Activated CD4-positive, alpha-beta T cell treated with anti-CD3 and anti-CD28 coated beads, Interleukin-2, amount 10 ng/mL, durations not matched to agents 7 days and 5 days (primary cell): ENCODE data around the gene YPEL5. TPM values are rescaled to one million over a fixed set of nuclear protein-coding genes. Genes with fewer than 3 reads are reported as not detected.
A peak's percentile ranks its signal among the peaks of the same experiment; 100 is the strongest.

ENCODE experiments used
- CTCF ChIA-PET: fragments of 350-600 bp; sonication (Branson Sonifier 250); formaldehyde crosslinking; loops from one replicate; lab custom pipeline; 2021; ENCODE audit warnings: antibody characterized with exemption; lab: Charles Lee
- POLR2A ChIA-PET: fragments of 350-600 bp; sonication (Branson Sonifier 250); formaldehyde crosslinking; loops from one replicate; lab custom pipeline; 2021; ENCODE audit warnings: antibody characterized with exemption; lab: Charles Lee
- DNase-seq: peaks from one replicate; pipeline ENCODE4 v3.0.0-alpha.2; 2020
- H3K27ac Mint-ChIP-seq: one replicate; pipeline ENCODE4 v1.8.0; 2021; ENCODE audit warnings: mild to moderate bottlenecking, moderate library complexity, mixed read lengths
- H3K27me3 Mint-ChIP-seq: one replicate; pipeline ENCODE4 v1.8.0; 2021; ENCODE audit warnings: mixed read lengths
- H3K36me3 Mint-ChIP-seq: one replicate; pipeline ENCODE4 v1.8.0; 2021; ENCODE audit warnings: low read depth, mixed read lengths
- H3K4me1 Mint-ChIP-seq: one replicate; pipeline ENCODE4 v1.8.0; 2021; ENCODE audit warnings: mixed read lengths
- H3K4me3 Mint-ChIP-seq: one replicate; pipeline ENCODE4 v1.8.0; 2021; ENCODE audit warnings: mild to moderate bottlenecking, moderate library complexity, mixed read lengths
- H3K9me3 Mint-ChIP-seq: one replicate; pipeline ENCODE4 v1.8.0; 2021; ENCODE audit warnings: mixed read lengths
- total RNA-seq, 2 experiments: library from RNA; stranded (reverse); gene quantifications; one replicate each; pipeline ENCODE4 v1.2.3, GENCODE V29; 2021

Gene YPEL5
- total RNA-seq, 2 experiments from 2014 or later: 32.3 to 39.2 TPM

GRCh38 chr2:30197570-30198192 is 50.9 kb downstream of the YPEL5 start:
- ChIA-PET POLR2A (no interaction called here), CTCF (no interaction called here)
- DNase-seq: no peak
- no peaks in the 10 kb centered on the region for H3K4me1 Mint-ChIP-seq
- H3K27me3 Mint-ChIP-seq: peaks cover 2% of the 10 kb centered on the region
- no peaks in the 10 kb centered on the region for H3K9me3 Mint-ChIP-seq
- no peak overlapping the region for H3K27ac Mint-ChIP-seq
- no peaks in the 10 kb centered on the region for H3K36me3 Mint-ChIP-seq
- no peak overlapping the region for H3K4me3 Mint-ChIP-seq

GRCh38 chr2:30201990-30202389 is 55.2 kb downstream of the YPEL5 start:
- Mint-ChIP-seq H3K36me3 (no peaks in the 10 kb centered on the region), H3K4me3 (no peak overlapping the region), H3K27me3 (peaks cover 3% of the 10 kb centered on the region), H3K4me1 (no peaks in the 10 kb centered on the region), H3K27ac (no peak overlapping the region), H3K9me3 (no peaks in the 10 kb centered on the region)
- POLR2A ChIA-PET: no interaction called here
- no peak for DNase-seq
- CTCF ChIA-PET: interaction anchor here (1.0 to 2.2 kb wide), 3 partner anchors 14 to 509 kb away, joined by 4 to 14 read pairs (median 4); no protein-coding TSS in a partner anchor

GRCh38 chr2:30203156-30203555 is 56.3 kb downstream of the YPEL5 start:
- ChIA-PET CTCF (interaction anchor here (1.0 to 2.2 kb wide), 2 partner anchors 508 to 510 kb away, joined by 3 to 10 read pairs; no protein-coding TSS in a partner anchor), POLR2A (no interaction called here)
- Mint-ChIP-seq H3K4me3 (no peak overlapping the region), H3K9me3 (no peaks in the 10 kb centered on the region), H3K27me3 (peaks cover 3% of the 10 kb centered on the region), H3K4me1 (no peaks in the 10 kb centered on the region), H3K27ac (no peak overlapping the region), H3K36me3 (no peaks in the 10 kb centered on the region)
- no peak for DNase-seq

GRCh38 chr2:30204281-30204680 is 57.5 kb downstream of the YPEL5 start:
- ChIA-PET CTCF (interaction anchor here (1.0 to 2.2 kb wide), 3 partner anchors 506 to 509 kb away, joined by 3 to 10 read pairs (median 5); no protein-coding TSS in a partner anchor), POLR2A (no interaction called here)
- H3K4me1 Mint-ChIP-seq: peaks cover 10% of the 10 kb centered on the region
- no peaks in the 10 kb centered on the region for H3K9me3 Mint-ChIP-seq
- H3K27me3 Mint-ChIP-seq: peaks cover 3% of the 10 kb centered on the region
- H3K4me3 Mint-ChIP-seq: no peak overlapping the region
- H3K36me3 Mint-ChIP-seq: no peaks in the 10 kb centered on the region
- no peak overlapping the region for H3K27ac Mint-ChIP-seq
- DNase-seq: no peak

GRCh38 chr2:30205456-30205855 is 58.6 kb downstream of the YPEL5 start:
- no peak overlapping the region for H3K27ac Mint-ChIP-seq
- CTCF ChIA-PET: interaction anchor here (0.7 to 2.2 kb wide), 3 partner anchors 40 to 506 kb away, joined by 3 to 10 read pairs (median 5); no protein-coding TSS in a partner anchor
- no peak for DNase-seq
- POLR2A ChIA-PET: no interaction called here
- no peaks in the 10 kb centered on the region for H3K36me3 Mint-ChIP-seq
- H3K9me3 Mint-ChIP-seq: no peaks in the 10 kb centered on the region
- peaks cover 19% of the 10 kb centered on the region for H3K4me1 Mint-ChIP-seq
- no peak overlapping the region for H3K4me3 Mint-ChIP-seq
- peaks cover 3% of the 10 kb centered on the region for H3K27me3 Mint-ChIP-seq

- H3K4me3 Mint-ChIP-seq: no peak overlapping the region
- H3K27ac Mint-ChIP-seq: no peak overlapping the region
- H3K27me3 Mint-ChIP-seq: peaks cover 3% of the 10 kb centered on the region
- DNase-seq: no peak
- CTCF ChIA-PET: interaction anchor here (1.1 to 4.2 kb wide), 4 partner anchors 11 to 505 kb away, joined by 3 to 26 read pairs (median 16); no protein-coding TSS in a partner anchor
- POLR2A ChIA-PET: no interaction called here
- peaks cover 20% of the 10 kb centered on the region for H3K4me1 Mint-ChIP-seq
- H3K9me3 Mint-ChIP-seq: no peaks in the 10 kb centered on the region
- no peaks in the 10 kb centered on the region for H3K36me3 Mint-ChIP-seq
Observed at GRCh38 chr2:30206461-30207430, 59.9 kb downstream of the YPEL5 start.

- CTCF ChIA-PET: interaction anchor here (0.9 to 4.2 kb wide), 15 partner anchors 10 to 505 kb away, joined by 3 to 26 read pairs (median 5); no protein-coding TSS in a partner anchor
- no peaks in the 10 kb centered on the region for H3K36me3 Mint-ChIP-seq
Observed at GRCh38 chr2:30208453-30208852, 61.6 kb downstream of the YPEL5 start.

GRCh38 chr2:30209227-30209626 is 62.4 kb downstream of the YPEL5 start:
- DNase-seq: no peak
- ChIA-PET POLR2A (interaction anchor here (0.6 kb wide), 2 partner anchors 15 to 25 kb away, joined by 3 to 4 read pairs; no protein-coding TSS in a partner anchor), CTCF (interaction anchor here (0.6 to 4.2 kb wide), 13 partner anchors 9 to 504 kb away, joined by 3 to 26 read pairs (median 5); no protein-coding TSS in a partner anchor)
- Mint-ChIP-seq H3K27me3 (peaks cover 3% of the 10 kb centered on the region), H3K4me1 (peaks cover 20% of the 10 kb centered on the region), H3K4me3 (no peak overlapping the region), H3K36me3 (no peaks in the 10 kb centered on the region), H3K9me3 (no peaks in the 10 kb centered on the region), H3K27ac (peak overlapping the region; percentile 68)

More at GRCh38 chr2:30208453-30208852, 61.6 kb downstream of the YPEL5 start:
- Mint-ChIP-seq H3K27ac (peak overlapping the region; percentile 68), H3K4me1 (peaks cover 20% of the 10 kb centered on the region), H3K9me3 (no peaks in the 10 kb centered on the region), H3K27me3 (peaks cover 3% of the 10 kb centered on the region), H3K4me3 (no peak overlapping the region)
- DNase-seq: peak; percentile 42
- POLR2A ChIA-PET: no interaction called here

Other genes with a start within 250 kb of the YPEL5 start
- not detected for gene ALK, start 225.4 kb upstream of the YPEL5 start, total RNA-seq
- gene LBH, start 84.5 kb downstream of the YPEL5 start, total RNA-seq: 100 to 1,000 TPM; 136 to 146 TPM